Fibroblast of skin of right quadriceps (primary cell): Measurements from ENCODE around the gene TOPORS.

ENCODE experiments used
- DNase-seq: peaks from one replicate; pipeline ENCODE4 v3.0.0-alpha.2; 2013

Gene TOPORS

DNA sequence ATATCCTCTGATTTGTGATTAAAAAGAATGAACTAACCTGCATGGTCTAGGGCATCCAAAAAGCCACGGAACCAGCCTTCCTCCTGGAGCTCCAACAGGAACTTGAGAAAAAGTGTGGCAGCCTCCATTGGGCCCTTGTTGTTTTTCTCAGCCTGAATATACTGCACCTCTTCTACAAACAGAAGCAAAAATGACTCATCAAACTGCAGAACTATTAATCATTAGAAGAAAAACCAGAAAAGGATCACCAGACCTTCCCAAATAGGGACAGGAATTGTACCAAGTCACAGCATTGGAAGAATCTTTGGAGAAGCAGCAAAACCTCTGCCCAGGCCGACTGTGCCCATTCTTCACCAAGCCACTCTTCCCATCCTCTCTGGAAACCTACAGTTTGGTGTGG is 51.6 kb downstream of the TOPORS start:
- DNase-seq, result no peak

DNA sequence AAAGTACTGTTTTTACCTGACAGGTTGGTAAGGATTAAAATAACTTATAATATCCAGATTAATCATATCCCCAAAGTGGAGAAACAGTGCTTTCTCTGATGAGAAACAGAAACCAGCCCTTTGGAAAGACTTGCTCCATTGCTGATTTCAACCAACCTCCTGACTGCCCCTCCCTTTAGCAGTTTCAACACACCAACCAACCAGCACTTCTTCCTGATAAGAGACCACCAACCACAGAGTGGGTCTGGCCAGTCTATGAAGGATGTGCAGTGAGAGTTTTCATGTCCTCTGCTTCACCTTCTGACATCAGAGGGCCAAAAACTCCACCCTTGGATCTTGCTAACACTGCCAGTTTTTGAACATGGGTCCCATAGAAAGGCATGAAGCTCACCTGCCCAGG is 54.5 kb downstream of the TOPORS start:
- no peak for DNase-seq

DNA sequence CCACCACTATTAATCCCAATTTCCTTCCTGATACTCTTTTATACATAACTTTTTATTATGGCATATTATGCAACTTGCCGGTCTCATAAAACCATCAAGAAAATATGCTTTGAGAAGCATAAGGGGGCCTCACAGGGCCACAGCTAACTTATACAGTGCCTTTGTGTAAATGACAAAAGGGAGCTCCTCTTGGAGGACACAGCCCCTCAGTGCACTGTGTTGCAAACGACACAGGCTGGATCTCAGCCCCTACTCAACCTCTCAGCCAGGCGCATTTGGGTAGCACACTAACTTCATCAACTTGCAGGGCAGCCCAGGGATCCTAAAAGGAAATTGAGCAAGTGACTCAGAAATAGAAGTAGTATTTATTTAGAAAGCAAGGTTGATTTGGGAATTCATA is 61.8 kb downstream of the TOPORS start:
- no peak for DNase-seq
